ENCODE measurements around the gene OR52E8. TPM values are rescaled to one million over a fixed set of nuclear protein-coding genes. Genes with fewer than 3 reads are reported as not detected.

The OR52E8 gene
- total RNA-seq, 2 experiments from 2014 or later, result not detected

Other genes with a start within 250 kb of the OR52E8 start
- gene TRIM34, start 232.7 kb downstream of the OR52E8 start, total RNA-seq, result 10 to 100 TPM in 1 of 2 experiments, 1 to 10 TPM in 1; 9.6 to 11.9 TPM
- 10 to 100 TPM; 18.9 to 21.0 TPM for gene TRIM5, start 172.6 kb downstream of the OR52E8 start, total RNA-seq
- gene TRIM22, start 167.9 kb downstream of the OR52E8 start, total RNA-seq, result 100 to 1,000 TPM in 1 of 2 experiments, 10 to 100 TPM in 1; 98.5 to 104 TPM
- under 1 TPM; 0.12 to 0.19 TPM for gene OR56B1, start 121.2 kb downstream of the OR52E8 start, total RNA-seq
- gene OR52N4, start 103.4 kb downstream of the OR52E8 start, total RNA-seq, result under 1 TPM; 0.29 to 0.62 TPM
- gene OR52N5, start 74.3 kb downstream of the OR52E8 start, total RNA-seq, result not detected
- not detected for gene OR52N1, start 66.4 kb downstream of the OR52E8 start, total RNA-seq
- gene OR52N2, start 48.8 kb downstream of the OR52E8 start, total RNA-seq, result not detected
- not detected for gene OR52E6, start 15.8 kb downstream of the OR52E8 start, total RNA-seq
- gene OR52E4, start 22.9 kb upstream of the OR52E8 start, total RNA-seq, result not detected
- gene OR52E5, start 35.5 kb upstream of the OR52E8 start, total RNA-seq, result not detected
- gene OR56A3, start 84.6 kb upstream of the OR52E8 start, total RNA-seq, result not detected
- not detected for gene OR56A5, start 110.8 kb upstream of the OR52E8 start, total RNA-seq
- not detected for gene OR52L1, start 129.3 kb upstream of the OR52E8 start, total RNA-seq
- not detected for gene OR56A4, start 149.3 kb upstream of the OR52E8 start, total RNA-seq
- not detected for gene OR56A1, start 173.1 kb upstream of the OR52E8 start, total RNA-seq
- not detected for gene OR56B4, start 250.0 kb upstream of the OR52E8 start, total RNA-seq

Measured in activated CD4-positive, alpha-beta memory T cell treated with anti-CD3 and anti-CD28 coated beads for 36 hours (primary cell).